Activated CD8-positive, alpha-beta memory T cell treated with anti-CD3 and anti-CD28 coated beads, Interleukin-2, amount 10 ng/mL, durations not matched to agents 7 days and 5 days (primary cell): Measurements from ENCODE around the gene TMEM45A. TPM values are rescaled to one million over a fixed set of nuclear protein-coding genes. Genes with fewer than 3 reads are reported as not detected.
"Not testable (repeated sequence)": the region's sequence is repeated elsewhere in the genome, so short reads cannot be mapped to it uniquely, and the experiment has no call there.

Source experiments
- ATAC-seq: fragments of 150-1000 bp; cut with Tn5 transposase; one replicate; pipeline ENCODE4 v1.10.0; 2021; ENCODE audit warnings: moderate library complexity
- CTCF ChIA-PET: fragments of 350-600 bp; sonication (Branson Sonifier 250); formaldehyde crosslinking; loops from one replicate; lab custom pipeline; 2021; ENCODE audit warnings: antibody characterized with exemption; lab: Charles Lee
- DNase-seq: peaks from one replicate; pipeline ENCODE4 v3.0.0-alpha.2; 2020
- H3K27ac Mint-ChIP-seq: one replicate; pipeline ENCODE4 v1.8.0; 2021; ENCODE audit warnings: mild to moderate bottlenecking, mixed read lengths
- H3K27me3 Mint-ChIP-seq: one replicate; pipeline ENCODE4 v1.8.0; 2021; ENCODE audit warnings: mixed read lengths
- H3K36me3 Mint-ChIP-seq: one replicate; pipeline ENCODE4 v1.8.0; 2021; ENCODE audit warnings: mild to moderate bottlenecking, mixed read lengths
- H3K4me1 Mint-ChIP-seq: one replicate; pipeline ENCODE4 v1.8.0; 2021; ENCODE audit warnings: mixed read lengths
- H3K4me3 Mint-ChIP-seq: one replicate; pipeline ENCODE4 v1.8.0; 2021; ENCODE audit warnings: mild to moderate bottlenecking, moderate library complexity, mixed read lengths
- H3K9me3 Mint-ChIP-seq: one replicate; pipeline ENCODE4 v1.8.0; 2022; ENCODE audit warnings: low read depth, mixed read lengths
- total RNA-seq, 2 experiments: library from RNA; stranded (reverse); gene quantifications; one replicate each; pipeline ENCODE4 v1.2.3, GENCODE V29; 2021

Gene TMEM45A
- total RNA-seq, 2 experiments from 2014 or later, result 0.26 to 0.89 TPM

GRCh38 chr3:100526613-100527346 lies 34.4 kb downstream of the TMEM45A start:
- no peaks in the 10 kb centered on the region for H3K36me3 Mint-ChIP-seq
- no peaks in the 10 kb centered on the region for H3K9me3 Mint-ChIP-seq
- DNase-seq (no peak), ATAC-seq (no peak)
- no peaks in the 10 kb centered on the region for H3K4me1 Mint-ChIP-seq
- peaks cover 22% of the 10 kb centered on the region for H3K27me3 Mint-ChIP-seq
- no peak overlapping the region for H3K4me3 Mint-ChIP-seq
- H3K27ac Mint-ChIP-seq, result no peak overlapping the region
- CTCF ChIA-PET, result no interaction called here

GRCh38 chr3:100527347-100527735 lies 34.9 kb downstream of the TMEM45A start:
- CTCF ChIA-PET, result no interaction called here
- no peak for DNase-seq
- Mint-ChIP-seq H3K27ac (no peak overlapping the region), H3K27me3 (peaks cover 22% of the 10 kb centered on the region), H3K36me3 (no peaks in the 10 kb centered on the region), H3K4me1 (no peaks in the 10 kb centered on the region), H3K4me3 (no peak overlapping the region), H3K9me3 (no peaks in the 10 kb centered on the region)
- ATAC-seq, result no peak

- Mint-ChIP-seq H3K27me3 (peaks cover 14% of the 10 kb centered on the region), H3K9me3 (no peaks in the 10 kb centered on the region), H3K4me3 (no peak overlapping the region), H3K27ac (no peak overlapping the region), H3K4me1 (no peaks in the 10 kb centered on the region), H3K36me3 (no peaks in the 10 kb centered on the region)
- DNase-seq (no peak), ATAC-seq (no peak)
- CTCF ChIA-PET, result interaction anchor here (0.6 kb wide), 1 partner anchor 68 kb away, joined by 3 read pairs; no protein-coding TSS in a partner anchor
Measured at GRCh38 chr3:100531093-100531492, 38.7 kb downstream of the TMEM45A start.

GRCh38 chr3:100532411-100532810 lies 40.0 kb downstream of the TMEM45A start:
- no peak for ATAC-seq
- Mint-ChIP-seq H3K9me3 (no peaks in the 10 kb centered on the region), H3K4me1 (no peaks in the 10 kb centered on the region), H3K4me3 (no peak overlapping the region), H3K36me3 (no peaks in the 10 kb centered on the region), H3K27ac (no peak overlapping the region), H3K27me3 (peaks cover 12% of the 10 kb centered on the region)
- no peak for DNase-seq
- CTCF ChIA-PET, result no interaction called here

- H3K4me3 Mint-ChIP-seq, result no peak overlapping the region
- peaks cover 8% of the 10 kb centered on the region for H3K27me3 Mint-ChIP-seq
- DNase-seq (no peak), ATAC-seq (no peak)
- CTCF ChIA-PET, result no interaction called here
- no peaks in the 10 kb centered on the region for H3K9me3 Mint-ChIP-seq
- no peak overlapping the region for H3K27ac Mint-ChIP-seq
- H3K4me1 Mint-ChIP-seq, result no peaks in the 10 kb centered on the region
- no peaks in the 10 kb centered on the region for H3K36me3 Mint-ChIP-seq
Measured at GRCh38 chr3:100533176-100533575, 40.8 kb downstream of the TMEM45A start.

GRCh38 chr3:100535610-100535943 lies 43.2 kb downstream of the TMEM45A start:
- H3K36me3 Mint-ChIP-seq, result no peaks in the 10 kb centered on the region
- H3K27ac Mint-ChIP-seq, result no peak overlapping the region
- ATAC-seq, result no peak
- DNase-seq, result no peak
- CTCF ChIA-PET, result no interaction called here
- H3K4me3 Mint-ChIP-seq, result no peak overlapping the region
- no peaks in the 10 kb centered on the region for H3K4me1 Mint-ChIP-seq
- H3K9me3 Mint-ChIP-seq, result no peaks in the 10 kb centered on the region
- peaks cover 8% of the 10 kb centered on the region for H3K27me3 Mint-ChIP-seq

DNA sequence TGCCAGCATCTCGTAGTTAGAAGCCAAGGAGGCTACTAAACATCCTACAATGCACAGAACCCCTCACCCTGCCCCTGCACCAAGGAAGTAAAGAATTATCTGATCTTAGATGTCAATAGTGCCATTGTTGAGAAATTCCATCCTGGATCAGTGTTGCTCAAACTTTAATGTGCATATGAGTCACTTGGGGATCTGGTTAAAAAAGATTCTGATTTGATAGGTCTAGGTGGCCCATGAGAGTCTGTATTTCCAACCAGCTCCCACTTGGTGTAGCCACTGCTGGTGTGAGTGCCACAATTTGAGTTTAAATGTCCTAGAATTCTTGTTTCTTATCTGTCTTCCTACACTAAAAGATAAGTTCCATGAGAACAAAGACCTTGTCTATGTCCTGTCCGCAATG lies 43.7 kb downstream of the TMEM45A start:
- Mint-ChIP-seq H3K4me1 (no peaks in the 10 kb centered on the region), H3K27ac (no peak overlapping the region), H3K36me3 (no peaks in the 10 kb centered on the region), H3K4me3 (no peak overlapping the region), H3K27me3 (peaks cover 6% of the 10 kb centered on the region), H3K9me3 (no peaks in the 10 kb centered on the region)
- DNase-seq (no peak), ATAC-seq (no peak)
- CTCF ChIA-PET, result no interaction called here

DNA sequence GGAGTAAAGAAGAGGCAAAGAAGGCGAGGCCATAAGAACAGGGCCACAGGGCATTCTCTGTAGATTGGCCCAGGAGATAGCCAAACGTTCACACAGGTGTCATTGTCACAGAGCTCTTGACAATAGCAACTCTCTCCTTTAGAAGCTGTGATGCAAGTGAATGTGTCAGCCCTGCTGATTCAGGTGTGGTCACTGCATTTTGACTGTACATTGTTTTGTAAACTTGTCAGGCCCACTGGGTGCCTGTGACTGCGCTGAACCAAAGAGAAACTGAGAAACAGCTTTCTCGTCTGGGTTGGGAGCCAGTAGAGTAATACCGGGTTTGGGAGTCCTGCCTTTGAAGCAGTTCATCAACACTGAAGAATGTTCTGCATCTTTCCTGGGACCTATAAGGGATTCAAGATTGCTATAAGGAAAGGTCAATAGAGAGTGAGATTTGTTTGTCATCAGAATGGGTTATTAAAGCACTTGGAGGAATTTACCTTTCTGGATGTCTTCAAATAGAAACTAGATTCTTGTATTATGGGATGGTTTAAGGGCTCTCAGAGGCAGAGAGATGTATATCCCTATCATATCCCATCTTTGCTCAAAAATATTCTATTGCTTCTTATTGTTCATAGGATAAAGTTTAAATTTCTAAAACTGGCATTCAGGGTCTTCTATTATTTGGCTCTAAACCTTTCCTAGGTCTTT lies 45.4 kb downstream of the TMEM45A start:
- CTCF ChIA-PET, result no interaction called here

GRCh38 chr3:100538339-100538706 lies 45.9 kb downstream of the TMEM45A start:
- no peaks in the 10 kb centered on the region for H3K9me3 Mint-ChIP-seq
- H3K27ac Mint-ChIP-seq, result no peak overlapping the region
- H3K27me3 Mint-ChIP-seq, result peaks cover 8% of the 10 kb centered on the region
- no peaks in the 10 kb centered on the region for H3K36me3 Mint-ChIP-seq
- no peak overlapping the region for H3K4me3 Mint-ChIP-seq
- no peak for ATAC-seq
- CTCF ChIA-PET, result no interaction called here
- H3K4me1 Mint-ChIP-seq, result no peaks in the 10 kb centered on the region
- DNase-seq, result no peak

More for the DNA sequence above, 45.4 kb downstream of the TMEM45A start:
- no peak for DNase-seq
- Mint-ChIP-seq H3K4me3 (no peak overlapping the region), H3K4me1 (no peaks in the 10 kb centered on the region), H3K27me3 (peaks cover 8% of the 10 kb centered on the region), H3K9me3 (no peaks in the 10 kb centered on the region), H3K36me3 (no peaks in the 10 kb centered on the region), H3K27ac (no peak overlapping the region)
- ATAC-seq, result no peak

DNA sequence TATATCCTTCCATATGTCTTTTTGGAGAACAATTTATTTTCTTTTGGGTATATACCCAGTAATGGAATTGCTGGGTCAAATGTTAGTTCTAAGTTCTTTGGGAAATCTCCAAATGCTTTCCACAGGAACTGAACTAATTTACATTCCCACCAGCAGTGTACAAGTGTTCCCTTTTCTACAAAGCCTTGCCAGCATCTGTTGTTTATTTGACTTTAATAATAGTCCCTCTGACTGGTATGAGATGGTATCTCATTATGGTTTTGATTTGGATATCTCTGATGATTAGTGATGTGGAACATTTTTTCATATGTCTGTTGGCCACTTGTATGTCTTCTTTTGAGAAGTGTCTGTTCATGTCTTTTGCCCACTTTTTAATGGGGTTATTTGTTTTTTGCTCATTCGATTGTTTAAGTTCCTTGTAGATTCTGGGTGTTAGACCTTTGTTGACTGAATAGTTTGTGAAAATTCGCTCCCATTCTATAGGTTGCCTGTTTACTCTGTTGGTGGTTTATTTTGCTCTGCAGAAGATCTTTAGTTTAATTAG lies 48.4 kb downstream of the TMEM45A start:
- DNase-seq, result no peak
- Mint-ChIP-seq H3K27ac (no peak overlapping the region), H3K4me3 (no peak overlapping the region), H3K9me3 (no peaks in the 10 kb centered on the region), H3K27me3 (peaks cover 17% of the 10 kb centered on the region), H3K36me3 (no peaks in the 10 kb centered on the region), H3K4me1 (no peaks in the 10 kb centered on the region)
- CTCF ChIA-PET, result no interaction called here
- ATAC-seq, result no peak

GRCh38 chr3:100541428-100541827 lies 49.0 kb downstream of the TMEM45A start:
- H3K9me3 Mint-ChIP-seq, H3K4me3 Mint-ChIP-seq, CTCF ChIA-PET, H3K4me1 Mint-ChIP-seq, H3K27ac Mint-ChIP-seq, H3K36me3 Mint-ChIP-seq, ATAC-seq, DNase-seq: not testable (repeated sequence)
- peaks cover 19% of the 10 kb centered on the region for H3K27me3 Mint-ChIP-seq

GRCh38 chr3:100545371-100545770 lies 53.0 kb downstream of the TMEM45A start:
- CTCF ChIA-PET, result no interaction called here
- Mint-ChIP-seq H3K4me1 (no peaks in the 10 kb centered on the region), H3K36me3 (no peaks in the 10 kb centered on the region), H3K27ac (no peak overlapping the region), H3K27me3 (peaks cover 17% of the 10 kb centered on the region), H3K9me3 (no peaks in the 10 kb centered on the region), H3K4me3 (no peak overlapping the region)
- DNase-seq, result no peak
- no peak for ATAC-seq

GRCh38 chr3:100546020-100546744 lies 53.8 kb downstream of the TMEM45A start:
- DNase-seq (no peak), ATAC-seq (no peak)
- Mint-ChIP-seq H3K27me3 (peaks cover 17% of the 10 kb centered on the region), H3K27ac (no peak overlapping the region), H3K4me3 (no peak overlapping the region), H3K36me3 (no peaks in the 10 kb centered on the region), H3K4me1 (no peaks in the 10 kb centered on the region), H3K9me3 (no peaks in the 10 kb centered on the region)
- CTCF ChIA-PET, result no interaction called here
